Psoas muscle (tissue), 8 donors: ENCODE results near the gene SLC25A46. TPM values are rescaled to one million over a fixed set of nuclear protein-coding genes. Genes with fewer than 3 reads are reported as not detected.

Experiments used
- ATAC-seq, 4 donors: fragments of 200-7000 bp; cut with Tn5 transposase; one replicate each; pipeline ENCODE4 v1.9.1; 2020; ENCODE audit warnings: moderate library complexity in 3 of 4, mild to moderate bottlenecking in 2 of 4
- DNase-seq, 2 donors: peaks; one replicate each; pipeline ENCODE4 v3.0.0-alpha.2; 2020
- H3K27ac ChIP-seq: fragments of 200-600 bp; one replicate; pipeline ENCODE4 v1.8.0; 2022
- H3K27me3 ChIP-seq, 3 donors: fragments of 200-600 bp in 1 of 3; one replicate each; pipeline versions ENCODE4 v1.6.1 to v1.8.0; 2013 to 2022; ENCODE audit warnings: low read length in 2 of 3, mild to moderate bottlenecking in 2 of 3, moderate library complexity in 1 of 3; ENCODE audit not compliant: insufficient read depth in 3 of 3
- H3K36me3 ChIP-seq, 2 donors: fragments of 200-600 bp in 1 of 2; one replicate each; pipeline versions ENCODE4 v1.6.1 to v1.8.0; 2013 to 2022; ENCODE audit warnings: low read depth in 1 of 2, mild to moderate bottlenecking in 1 of 2, moderate library complexity in 1 of 2; ENCODE audit not compliant: insufficient read depth in 1 of 2
- H3K4me1 ChIP-seq: fragments of 200-600 bp; one replicate; pipeline ENCODE4 v1.8.0; 2022
- H3K4me3 ChIP-seq: fragments of 200-600 bp; one replicate; pipeline ENCODE4 v1.8.0; 2022; ENCODE audit warnings: mild to moderate bottlenecking
- H3K9me3 ChIP-seq: fragments of 200-600 bp; one replicate; pipeline ENCODE4 v1.8.0; 2022
- CTCF ChIP-seq: fragments of 200-600 bp; IDR thresholded peaks from one replicate; pipeline ENCODE4 v1.8.0; 2022; ENCODE audit warnings: antibody characterized with exemption
- WGBS, 3 donors: extraction: QIAGEN DNeasy Blood & Tissue Kit; methylation state at CpG; one replicate each; pipeline versions ENCODE4 v1.1.6 to v1.1.7; 2013; 5-methylcytosine and 5-hydroxymethylcytosine counted together
- intact Hi-C, 2 donors: fragments of 100-400 bp; cut with DNase I; formaldehyde crosslinking; loops; one replicate each; pipeline versions ENCODE4 v1.11.0 to v1.14.2; 2022
- polyA plus RNA-seq, 3 donors: library from polyadenylated mRNA; stranded (reverse); fragments of 200-250 nt; gene quantifications; one replicate each; pipeline ENCODE4 v1.2.3, GENCODE V29; 2013
- total RNA-seq, 4 donors: library from RNA; stranded (reverse); fragmentation: NEBNext Ultra II Directional in 2 of 4; extraction: Animal tissue kit (Norgen Biotek cat#: 25700) in 2 of 4; gene quantifications; one replicate each; pipeline versions ENCODE4 v1.2.1 to v1.2.4, GENCODE V29; 2021 to 2023
- donor health status: healthy with polysubstance abuse.
- donor health status: DM: no; HTN: no; CAD: no; lungs with moderate emphysema.
- donor health status: Bipolar disorder and iron deficiency.
- donor health status: healthy.
- donor health status: DM: yes; HTN: yes; CAD: no.
- donor health status: DM: no; HTN: no; CAD: no.
- donor health status: DM: no; HTN: no; CAD: no.
- donor health status: DM: yes; HTN: yes; CAD: no.

SLC25A46 gene
- total and polyA plus RNA-seq, 7 donors: 26.6 to 91.9 (median 60.6) TPM

GRCh38 chr5:110752953-110753352 is 14.1 kb downstream of the SLC25A46 start:
- no peaks in the 10 kb centered on the region for H3K9me3 ChIP-seq
- no peak for ATAC-seq
- H3K27me3 ChIP-seq: no peaks in the 10 kb centered on the region
- DNase-seq: no peak
- peaks cover 3 to 88% of the 10 kb centered on the region in 2 donors for H3K36me3 ChIP-seq
- no peak overlapping the region for H3K4me3 ChIP-seq
- intact Hi-C loops: loop anchor here in 1 of 2 donors (10.0 kb wide), 1 partner anchor 342 kb away; the partner anchor contains the start of gene WDR36
- 74 to 83% (median 79%) methylated on average over 1 of the region's 1 CpG for WGBS, 3 donors
- no peaks in the 10 kb centered on the region for H3K4me1 ChIP-seq
- TF ChIP-seq CTCF: no peak
- no peak overlapping the region for H3K27ac ChIP-seq

GRCh38 chr5:110753600-110753999 is 14.8 kb downstream of the SLC25A46 start:
- no peak for TF ChIP-seq CTCF
- no peak for ATAC-seq
- Histone ChIP-seq H3K27ac (no peak overlapping the region), H3K4me3 (no peak overlapping the region), H3K4me1 (no peaks in the 10 kb centered on the region), H3K9me3 (no peaks in the 10 kb centered on the region), H3K36me3 (peaks cover 3 to 88% of the 10 kb centered on the region in 2 donors), H3K27me3 (no peaks in the 10 kb centered on the region)
- 83 to 95% (median 90%) methylated on average over 2 of the region's 2 CpGs for WGBS, 3 donors
- intact Hi-C loops: loop anchor here in 1 of 2 donors (10.0 kb wide), 1 partner anchor 341 kb away; the partner anchor contains the start of gene WDR36
- DNase-seq: no peak

GRCh38 chr5:110754181-110754580 is 15.4 kb downstream of the SLC25A46 start:
- no peaks in the 10 kb centered on the region for H3K27me3 ChIP-seq
- ATAC-seq (no peak), DNase-seq (no peak)
- H3K4me3 ChIP-seq: no peak overlapping the region
- H3K36me3 ChIP-seq: peaks cover 4 to 88% of the 10 kb centered on the region in 2 donors
- no peak overlapping the region for H3K27ac ChIP-seq
- intact Hi-C loops: loop anchor here in 1 of 2 donors (10.0 kb wide), 1 partner anchor 341 kb away; the partner anchor contains the start of gene WDR36
- no peaks in the 10 kb centered on the region for H3K9me3 ChIP-seq
- no peaks in the 10 kb centered on the region for H3K4me1 ChIP-seq
- no peak for TF ChIP-seq CTCF

GRCh38 chr5:110757118-110757729 is 18.4 kb downstream of the SLC25A46 start:
- DNase-seq (no peak), ATAC-seq (peak in 1 of 4 donors; percentile 69)
- no peak overlapping the region for H3K4me3 ChIP-seq
- TF ChIP-seq CTCF: peak; percentile 71
- H3K36me3 ChIP-seq: peaks cover 5 to 88% of the 10 kb centered on the region in 2 donors
- 57 to 61% (median 60%) methylated on average over 4 of the region's 4 CpGs for WGBS, 3 donors
- H3K27me3 ChIP-seq: no peaks in the 10 kb centered on the region
- intact Hi-C loops: loop anchor here in 1 of 2 donors (10.0 kb wide), 1 partner anchor 338 kb away; the partner anchor contains the start of gene WDR36
- H3K4me1 ChIP-seq: no peaks in the 10 kb centered on the region
- no peak overlapping the region for H3K27ac ChIP-seq
- H3K9me3 ChIP-seq: no peaks in the 10 kb centered on the region
